A549 (cell line): ENCODE data around the gene SCUBE1. TPM values are rescaled to one million over a fixed set of nuclear protein-coding genes. Genes with fewer than 3 reads are reported as not detected.

Experiments used
- ATAC-seq, 2 experiments: fragments of 200-7000 bp in 1 of 2; fragments of >200 bp in 1 of 2; cut with Nextera tagmentation in 1 of 2; cut with Tn5 transposase in 1 of 2; 3 replicates each; pipeline versions ENCODE4 v1.8.0 to v1.9.1; 2018 to 2020; ENCODE audit warnings: mild to moderate bottlenecking in 1 of 2, moderate library complexity in 1 of 2
- CTCF ChIA-PET: fragments of 300-600 bp; sonication (Branson Sonifier 250); formaldehyde crosslinking; extraction: SDS; loops from one replicate; lab custom pipeline; 2021; ENCODE audit warnings: antibody characterized with exemption, inconsistent platforms; lab: Yijun Ruan, JAX
- POLR2A ChIA-PET: fragments of 350-600 bp; formaldehyde crosslinking; extraction: SDS; loops from one replicate; lab custom pipeline; 2021; ENCODE audit warnings: antibody characterized with exemption, inconsistent platforms; lab: Yijun Ruan, JAX
- DNase-seq, 2 experiments: peaks; one replicate each; pipeline versions ENCODE4 v3.0.0 to v3.0.0-alpha.2; 2011 to 2016; ENCODE audit warnings: low read depth in 1 of 2, low spot score in 1 of 2
- FAIRE-seq: peaks from 2 replicates; lab custom pipeline; 2011; peaks lifted over from hg19 to GRCh38; lab: Jason Lieb, UNC
- H3K27ac ChIP-seq, 2 experiments: fragments of >200 bp; sonication (Bioruptor Twin); formaldehyde crosslinking; 3 replicates each; pipeline ENCODE4 v1.5.1; 2016 to 2017
- H3K4me1 ChIP-seq: fragments of >200 bp; sonication (Bioruptor Twin); formaldehyde crosslinking; 3 replicates; pipeline ENCODE4 v1.6.1; 2016
- H3K4me2 ChIP-seq: fragments of >200 bp; sonication (Bioruptor Twin); formaldehyde crosslinking; 3 replicates; pipeline ENCODE4 v1.6.1; 2016
- H3K4me3 ChIP-seq: fragments of >200 bp; sonication (Bioruptor Twin); formaldehyde crosslinking; 3 replicates; pipeline ENCODE4 v1.5.1; 2016
- H3K9me3 ChIP-seq: fragments of >200 bp; sonication (Bioruptor Twin); formaldehyde crosslinking; 3 replicates; pipeline ENCODE4 v1.6.1; 2016
- ATOH8 ChIP-seq: fragments of 250-450 bp; sonication (Bioruptor Pico); IDR thresholded peaks from 2 replicates; pipeline ENCODE4 v1.5.0; 2020; ENCODE audit warnings: low read depth, mild to moderate bottlenecking, moderate library complexity
- BCL3 ChIP-seq: fragments of >200 bp; sonication (Bioruptor Twin); formaldehyde crosslinking; IDR thresholded peaks from 3 replicates; pipeline ENCODE4 v1.6.1; 2016
- CBX2 ChIP-seq: fragments of 200-600 bp; sonication (generic); IDR thresholded peaks from 2 replicates; pipeline ENCODE4 v1.6.1; 2016; ENCODE audit warnings: low read depth, mild to moderate bottlenecking, borderline replicate concordance
- CEBPB ChIP-seq, 2 experiments: fragments of >200 bp in 1 of 2; sonication (Bioruptor Twin) in 1 of 2; formaldehyde crosslinking in 1 of 2; IDR thresholded peaks; 2 replicates each; pipeline ENCODE4 v1.6.1; 2012 to 2016
- E2F6 ChIP-seq: IDR thresholded peaks from 2 replicates; pipeline ENCODE4 v1.6.1; 2012; ENCODE audit warnings: low read depth, borderline replicate concordance
- FOSB ChIP-seq: fragments of 250-450 bp; sonication (Bioruptor Pico); IDR thresholded peaks from 2 replicates; pipeline ENCODE4 v1.5.0; 2020; ENCODE audit warnings: mild to moderate bottlenecking, moderate library complexity
- FOSL2 ChIP-seq, 2 experiments: fragments of 450-650 bp in 1 of 2; fragments of >200 bp in 1 of 2; sonication (Bioruptor Twin) in 1 of 2; formaldehyde crosslinking; IDR thresholded peaks; 2 replicates each; pipeline versions ENCODE4 v1.5.0 to v1.6.1; 2016 to 2020; ENCODE audit warnings: mild to moderate bottlenecking in 1 of 2, moderate library complexity in 1 of 2
- GATA3 ChIP-seq: IDR thresholded peaks from 2 replicates; pipeline ENCODE4 v1.6.1; 2012; ENCODE audit warnings: borderline replicate concordance
- HDAC2 ChIP-seq: fragments of 200-600 bp; sonication (generic); IDR thresholded peaks from 2 replicates; pipeline ENCODE4 v1.6.1; 2016
- HES2 ChIP-seq: fragments of >200 bp; sonication (Bioruptor Twin); formaldehyde crosslinking; IDR thresholded peaks from 2 replicates; pipeline ENCODE4 v1.6.1; 2016
- HEYL ChIP-seq: fragments of 250-450 bp; sonication (Bioruptor Pico); IDR thresholded peaks from 2 replicates; pipeline ENCODE4 v1.8.0; 2021; ENCODE audit warnings: mild to moderate bottlenecking, moderate library complexity
- HMGXB4 ChIP-seq: fragments of 250-450 bp; sonication (Bioruptor Pico); IDR thresholded peaks from 2 replicates; pipeline ENCODE4 v1.5.0; 2021; ENCODE audit warnings: mild to moderate bottlenecking, moderate library complexity, borderline replicate concordance
- HOXA7 ChIP-seq: fragments of 250-450 bp; sonication (Bioruptor Pico); IDR thresholded peaks from 2 replicates; pipeline ENCODE4 v1.5.0; 2020; ENCODE audit warnings: mild to moderate bottlenecking, moderate library complexity
- HOXB13 ChIP-seq: fragments of 250-450 bp; sonication (Bioruptor Pico); IDR thresholded peaks from 2 replicates; pipeline ENCODE4 v1.5.0; 2020; ENCODE audit warnings: low read depth, mild to moderate bottlenecking, moderate library complexity
- HOXB5 ChIP-seq: fragments of 250-450 bp; sonication (Bioruptor Pico); IDR thresholded peaks from 2 replicates; pipeline ENCODE4 v1.5.0; 2020; ENCODE audit warnings: mild to moderate bottlenecking, moderate library complexity
- JUN ChIP-seq, 2 experiments: fragments of >200 bp; sonication (Bioruptor Twin); formaldehyde crosslinking; IDR thresholded peaks; 2 replicates in 1 of 2; 3 replicates in 1 of 2; pipeline ENCODE4 v1.6.1; 2016 to 2017
- JUNB ChIP-seq: fragments of >200 bp; sonication (Bioruptor Twin); formaldehyde crosslinking; IDR thresholded peaks from 2 replicates; pipeline ENCODE4 v1.6.1; 2016
- KDM1A ChIP-seq: fragments of 200-600 bp; sonication (generic); IDR thresholded peaks from 2 replicates; pipeline ENCODE4 v1.6.1; 2016; ENCODE audit warnings: low read depth, mild to moderate bottlenecking
- MAFK ChIP-seq: fragments of 450-650 bp; IDR thresholded peaks from 2 replicates; pipeline ENCODE4 v1.6.1; 2014; ENCODE audit not compliant: partially characterized antibody
- MAZ ChIP-seq: fragments of 150-350 bp; IDR thresholded peaks from 2 replicates; pipeline ENCODE4 v1.6.1; 2014; ENCODE audit warnings: antibody characterized with exemption, low read depth, low read length, borderline replicate concordance
- NFE2L2 ChIP-seq: fragments of 150-350 bp; conservative IDR thresholded peaks from 2 replicates; pipeline ENCODE4 v1.6.1; 2014; ENCODE audit warnings: low read length
- NPAS2 ChIP-seq: fragments of 250-450 bp; sonication (Bioruptor Pico); IDR thresholded peaks from 2 replicates; pipeline ENCODE4 v1.8.0; 2022; ENCODE audit warnings: mild to moderate bottlenecking, moderate library complexity, borderline replicate concordance
- NR3C1 ChIP-seq: fragments of >200 bp; sonication (Bioruptor Twin); formaldehyde crosslinking; IDR thresholded peaks from 3 replicates; pipeline ENCODE4 v1.6.1; 2017
- PBX3 ChIP-seq: IDR thresholded peaks from 2 replicates; pipeline ENCODE4 v1.6.1; 2012
- POLR2AphosphoS2 ChIP-seq: conservative IDR thresholded peaks from 2 replicates; pipeline ENCODE4 v1.6.1; 2012; ENCODE audit warnings: low read length, improper control_type of control experiment, inconsistent platforms
- RAD21 ChIP-seq, 2 experiments: fragments of >200 bp in 1 of 2; sonication (Bioruptor Twin) in 1 of 2; formaldehyde crosslinking in 1 of 2; IDR thresholded peaks in 1 of 2; conservative IDR thresholded peaks in 1 of 2; 2 replicates in 1 of 2; 3 replicates in 1 of 2; pipeline ENCODE4 v1.6.1; 2012 to 2018; ENCODE audit warnings: inconsistent platforms in 1 of 2
- RARB ChIP-seq: fragments of 250-450 bp; sonication (Bioruptor Pico); IDR thresholded peaks from 2 replicates; pipeline ENCODE4 v1.8.0; 2021; ENCODE audit warnings: mild to moderate bottlenecking, moderate library complexity
- RNF2 ChIP-seq: fragments of 200-600 bp; sonication (generic); IDR thresholded peaks from 2 replicates; pipeline ENCODE4 v1.6.1; 2016; ENCODE audit warnings: low read depth, mild to moderate bottlenecking, antibody characterized with exemption, moderate library complexity, borderline replicate concordance
- SREBF2 ChIP-seq: fragments of 450-650 bp; IDR thresholded peaks from 2 replicates; pipeline ENCODE4 v1.6.1; 2014; ENCODE audit warnings: mild to moderate bottlenecking, moderate library complexity
- TP53 ChIP-seq: fragments of 250-450 bp; sonication (Bioruptor Pico); IDR thresholded peaks from 2 replicates; pipeline ENCODE4 v1.5.0; 2021; ENCODE audit warnings: mild to moderate bottlenecking, moderate library complexity
- USF2 ChIP-seq: fragments of 450-650 bp; IDR thresholded peaks from 2 replicates; pipeline ENCODE4 v1.6.1; 2014; ENCODE audit warnings: antibody characterized with exemption
- ZC3H11A ChIP-seq: fragments of 450-650 bp; IDR thresholded peaks from 2 replicates; pipeline ENCODE4 v1.6.1; 2014; ENCODE audit warnings: antibody characterized with exemption, mild to moderate bottlenecking
- ZFP36 ChIP-seq: fragments of 450-650 bp; IDR thresholded peaks from 2 replicates; pipeline ENCODE4 v1.6.1; 2014; ENCODE audit warnings: borderline replicate concordance; ENCODE audit not compliant: partially characterized antibody
- ZNF302 ChIP-seq: fragments of 250-450 bp; sonication (Bioruptor Pico); IDR thresholded peaks from 2 replicates; pipeline ENCODE4 v1.9.0; 2021; ENCODE audit warnings: inconsistent platforms, mild to moderate bottlenecking, moderate library complexity
- WGBS: methylation state at CpG from one replicate; pipeline ENCODE4 v1.1.6; 2017; ENCODE audit errors: missing lambda C conversion rate; 5-methylcytosine and 5-hydroxymethylcytosine counted together
- polyA plus RNA-seq, 4 experiments: library from polyadenylated mRNA; depleted of rRNA in 3 of 4; stranded (reverse); fragments of >200 nt; fragmentation: RNase III in 1 of 4; extraction: RNeasy Plus Mini Kit Qiagen cat#74134 plus additional on column Dnase treatment in 1 of 4; gene quantifications; 2 replicates in 3 of 4; 3 replicates in 1 of 4; pipeline ENCODE4 v1.2.3, GENCODE V29; 2011 to 2017

SCUBE1 gene
- polyA plus RNA-seq, 2 of the 4 experiments (the other 2 are of a cell fraction) = 0.01 to 0.12 TPM

GRCh38 chr22:43151251-43152002, 191.7 kb downstream of the SCUBE1 start, which contains the start of gene TSPO:
Gene TSPO (plus strand): TSS chr22:43151559. CDS start chr22:43159239, 7,680 bp downstream.
- Histone ChIP-seq H3K4me1 (peaks cover 14% of the 10 kb centered on the region; the same call in 2 of the 3 replicates), H3K9me3 (no peaks in the 10 kb centered on the region), H3K4me2 (peak within 1 kb of the TSS; percentile 100), H3K27ac (peak within 1 kb of the TSS; percentile 92 to 98), H3K4me3 (peak within 1 kb of the TSS; percentile 93)
- ChIA-PET CTCF (interaction anchor here (1.0 kb wide), 1 partner anchor 529 kb away, joined by 3 read pairs; no protein-coding TSS in a partner anchor), POLR2A (interaction anchor here (0.6 kb wide), 1 partner anchor 24 kb away, joined by 4 read pairs; no protein-coding TSS in a partner anchor)
- WGBS = 0% methylated on average over 6 of the region's 75 CpGs
- FAIRE-seq = no peak
- peak; percentile 40 to 46 for DNase-seq
- ATAC-seq = peak; percentile 82 to 84
- TF ChIP-seq RNF2 = no peak
- TF ChIP-seq ZFP36 = no peak
- no peak for TF ChIP-seq RARB
- no peak for TF ChIP-seq RAD21 (conservative IDR thresholded peaks at IDR 0.05 in 1 of 2, IDR thresholded peaks at IDR 0.05 in 1 of 2)
- TF ChIP-seq HOXB13 (CRISPR knock-in tag) = 0 out of 2 replicates have a peak, but pooled peaks have one; percentile 55
- TF ChIP-seq HES2 = no peak
- no peak for TF ChIP-seq JUNB
- TF ChIP-seq MAZ = no peak
- TF ChIP-seq MAFK = no peak
- no peak for TF ChIP-seq HDAC2
- no peak for TF ChIP-seq NFE2L2
- TF ChIP-seq POLR2AphosphoS2 = no peak
- TF ChIP-seq ZC3H11A = no peak
- TF ChIP-seq NR3C1 = no peak
- no peak for TF ChIP-seq HOXA7
- no peak for TF ChIP-seq HEYL (CRISPR knock-in tag)
- TF ChIP-seq E2F6 = peak; percentile 95
- TF ChIP-seq HOXB5 (CRISPR knock-in tag) = peak; percentile 71; the same call in 1 of the 2 replicates
- no peak for TF ChIP-seq TP53 (CRISPR knock-in tag)
- TF ChIP-seq HMGXB4 = no peak
- TF ChIP-seq GATA3 = no peak
- no peak for TF ChIP-seq USF2
- TF ChIP-seq CEBPB (IDR thresholded peaks at IDR 0.05) = no peak
- TF ChIP-seq NPAS2 (CRISPR knock-in tag) = no peak
- TF ChIP-seq ZNF302 (CRISPR knock-in tag) = no peak; the same call in 1 of the 2 replicates
- TF ChIP-seq JUN (IDR thresholded peaks at IDR 0.05) = peak in 1 of 2 experiments; percentile 20; a peak in 1 of 5 replicates
- no peak for TF ChIP-seq PBX3
- no peak for TF ChIP-seq FOSL2 (IDR thresholded peaks at IDR 0.05)
- TF ChIP-seq FOSL2 (CRISPR knock-in tag; IDR thresholded peaks at IDR 0.05) = no peak
- no peak for TF ChIP-seq FOSB (CRISPR knock-in tag)
- TF ChIP-seq SREBF2 = no peak
- no peak for TF ChIP-seq CBX2
- no peak for TF ChIP-seq BCL3
- TF ChIP-seq ATOH8 (CRISPR knock-in tag) = no peak
- no peak for TF ChIP-seq KDM1A
